GM18951 (cell line): ENCODE data around the gene PCNP.
A peak's percentile ranks its signal among the peaks of the same experiment; 100 is the strongest.
"Not testable (repeated sequence)": the region's sequence is repeated elsewhere in the genome, so short reads cannot be mapped to it uniquely, and the experiment has no call there.

Source experiments
- POLR2A ChIP-seq: IDR thresholded peaks from 4 replicates; pipeline ENCODE4 v1.6.1; 2011; ENCODE audit warnings: mild to moderate bottlenecking; ENCODE audit not compliant: insufficient read length, insufficient read depth; ENCODE audit errors: extremely low read depth
- in situ Hi-C: fragments of 300-500 bp; cut with MboI; formaldehyde crosslinking; loops from one replicate; pipeline ENCODE4 v1.12.0; 2022; ENCODE audit warnings: low sequenced_read_pairs, mixed read lengths, inconsistent platforms; ENCODE audit not compliant: unreplicated experiment

PCNP gene

GRCh38 chr3:101573449-101574387, at the start of gene PCNP:
Gene PCNP (plus strand): TSS chr3:101574180. CDS start chr3:101574216, 36 bp downstream.
- in situ Hi-C loops, result no loop called here
- TF ChIP-seq POLR2A, result peak; percentile 80

- TF ChIP-seq POLR2A, result no peak
- in situ Hi-C loops, result no loop called here
These were observed 46.5 kb upstream of the PCNP start for GRCh38 chr3:101527441-101527840.

GRCh38 chr3:101527906-101528305, 46.1 kb upstream of the PCNP start:
- no peak for TF ChIP-seq POLR2A
- in situ Hi-C loops, result no loop called here

- in situ Hi-C loops, result no loop called here
- no peak for TF ChIP-seq POLR2A
These were observed 43.9 kb upstream of the PCNP start for GRCh38 chr3:101529816-101530685.

- TF ChIP-seq POLR2A, result no peak
- in situ Hi-C loops, result no loop called here
These were observed 43.3 kb upstream of the PCNP start for GRCh38 chr3:101530686-101531047.

GRCh38 chr3:101531473-101532086, 42.4 kb upstream of the PCNP start:
- in situ Hi-C loops, result no loop called here
- TF ChIP-seq POLR2A, result no peak

GRCh38 chr3:101532783-101533602, 41.0 kb upstream of the PCNP start:
- no peak for TF ChIP-seq POLR2A
- in situ Hi-C loops, result no loop called here

- in situ Hi-C loops, result no loop called here
These were observed 40.4 kb upstream of the PCNP start for GRCh38 chr3:101533603-101533968.

GRCh38 chr3:101535221-101535620, 38.8 kb upstream of the PCNP start:
- in situ Hi-C loops, result no loop called here
- no peak for TF ChIP-seq POLR2A

More at GRCh38 chr3:101533603-101533968, 40.4 kb upstream of the PCNP start:
- TF ChIP-seq POLR2A, result no peak

GRCh38 chr3:101536266-101536665, 37.7 kb upstream of the PCNP start:
- TF ChIP-seq POLR2A, result no peak
- in situ Hi-C loops, result no loop called here

- in situ Hi-C loops, result not testable (repeated sequence)
These were observed 37.0 kb upstream of the PCNP start for GRCh38 chr3:101536955-101537354.

GRCh38 chr3:101542957-101543356, 31.0 kb upstream of the PCNP start:
- no peak for TF ChIP-seq POLR2A
- in situ Hi-C loops, result no loop called here
